ENCODE measurements around the gene ZSCAN2. TPM values are rescaled to one million over a fixed set of nuclear protein-coding genes. Genes with fewer than 3 reads are reported as not detected.

Gene ZSCAN2
- total and polyA plus RNA-seq, 2 of the 4 experiments (the other 2 are of a cell fraction): 10.4 to 18.3 TPM

DNA sequence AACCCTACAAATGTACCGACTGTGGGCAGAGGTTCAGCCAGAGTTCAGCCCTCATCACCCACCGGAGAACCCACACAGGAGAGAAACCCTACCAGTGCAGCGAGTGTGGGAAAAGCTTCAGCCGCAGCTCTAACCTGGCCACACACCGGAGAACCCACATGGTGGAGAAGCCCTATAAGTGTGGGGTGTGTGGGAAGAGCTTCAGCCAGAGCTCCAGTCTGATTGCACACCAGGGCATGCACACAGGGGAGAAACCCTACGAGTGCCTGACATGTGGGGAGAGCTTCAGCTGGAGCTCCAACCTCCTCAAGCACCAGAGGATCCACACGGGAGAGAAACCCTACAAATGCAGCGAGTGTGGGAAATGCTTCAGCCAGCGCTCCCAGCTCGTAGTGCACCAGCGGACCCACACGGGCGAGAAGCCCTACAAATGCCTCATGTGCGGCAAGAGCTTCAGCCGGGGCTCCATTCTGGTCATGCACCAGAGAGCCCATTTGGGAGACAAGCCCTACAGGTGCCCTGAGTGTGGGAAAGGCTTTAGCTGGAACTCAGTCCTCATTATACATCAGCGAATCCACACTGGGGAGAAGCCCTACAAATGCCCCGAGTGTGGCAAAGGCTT, 20.7 kb downstream of the ZSCAN2 start:
- no peak overlapping the region for H3K4me3 ChIP-seq (ENCODE audit: insufficient read depth, low read depth, low read length)
- H2AK5ac ChIP-seq (ENCODE audit: low read depth, low read length): no peak overlapping the region
- no peak overlapping the region for H2BK120ac ChIP-seq (ENCODE audit: low read depth, low read length)
- in situ Hi-C loops (cut with MboI; ENCODE audit: low sequenced_read_pairs) (no loop called here), dilution Hi-C loops (cut with HindIII; ENCODE audit: low sequenced_read_pairs, unreplicated experiment) (no loop called here), intact Hi-C loops (cut with micrococcal nuclease) (no loop called here)
- no peak overlapping the region for H4K8ac ChIP-seq (ENCODE audit: low read depth in 2 of 2, low read length in 2 of 2)
- H3K27ac ChIP-seq (ENCODE audit: insufficient read depth, low read length): no peak overlapping the region
- ChIA-PET POLR2A (ENCODE audit: unreplicated experiment) (no interaction called here), CTCF (no interaction called here)
- H3K18ac ChIP-seq (ENCODE audit: low read depth, low read length): no peak overlapping the region
- no TSS peak for BruUV-seq (replicated peaks)
- no peak for TF ChIP-seq MAZ (IDR thresholded peaks at IDR 0.05; ENCODE audit: borderline replicate concordance, low read depth, low read length)
- no peak for TF ChIP-seq SMC3 (IDR thresholded peaks at IDR 0.05; ENCODE audit: low read depth, low read length)
- TF ChIP-seq RAD21 (IDR thresholded peaks at IDR 0.05; ENCODE audit: low read length): no peak
- TF ChIP-seq, protein P1, sequence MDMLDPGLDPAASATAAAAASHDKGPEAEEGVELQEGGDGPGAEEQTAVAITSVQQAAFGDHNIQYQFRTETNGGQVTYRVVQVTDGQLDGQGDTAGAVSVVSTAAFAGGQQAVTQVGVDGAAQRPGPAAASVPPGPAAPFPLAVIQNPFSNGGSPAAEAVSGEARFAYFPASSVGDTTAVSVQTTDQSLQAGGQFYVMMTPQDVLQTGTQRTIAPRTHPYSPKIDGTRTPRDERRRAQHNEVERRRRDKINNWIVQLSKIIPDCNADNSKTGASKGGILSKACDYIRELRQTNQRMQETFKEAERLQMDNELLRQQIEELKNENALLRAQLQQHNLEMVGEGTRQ (IDR thresholded peaks at IDR 0.05; ENCODE audit: low read depth, low read length): no peak
- TF ChIP-seq BHLHE40 (IDR thresholded peaks at IDR 0.05; ENCODE audit: low read depth, low read length): no peak
- no peak for TF ChIP-seq RFX5 (IDR thresholded peaks at IDR 0.05; ENCODE audit: low read depth, low read length)
- no peak for TF ChIP-seq NFE2L2 (IDR thresholded peaks at IDR 0.05; ENCODE audit: low read depth, low read length)
- TF ChIP-seq, protein P2, sequence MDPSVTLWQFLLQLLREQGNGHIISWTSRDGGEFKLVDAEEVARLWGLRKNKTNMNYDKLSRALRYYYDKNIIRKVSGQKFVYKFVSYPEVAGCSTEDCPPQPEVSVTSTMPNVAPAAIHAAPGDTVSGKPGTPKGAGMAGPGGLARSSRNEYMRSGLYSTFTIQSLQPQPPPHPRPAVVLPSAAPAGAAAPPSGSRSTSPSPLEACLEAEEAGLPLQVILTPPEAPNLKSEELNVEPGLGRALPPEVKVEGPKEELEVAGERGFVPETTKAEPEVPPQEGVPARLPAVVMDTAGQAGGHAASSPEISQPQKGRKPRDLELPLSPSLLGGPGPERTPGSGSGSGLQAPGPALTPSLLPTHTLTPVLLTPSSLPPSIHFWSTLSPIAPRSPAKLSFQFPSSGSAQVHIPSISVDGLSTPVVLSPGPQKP (IDR thresholded peaks at IDR 0.05; ENCODE audit: borderline replicate concordance, low read depth, low read length): no peak
- TF ChIP-seq POLR2A (IDR thresholded peaks at IDR 0.05; ENCODE audit: low read depth, low read length): no peak
- TF ChIP-seq CHD1 (IDR thresholded peaks at IDR 0.05; ENCODE audit: low read depth, low read length): no peak
- no peak for TF ChIP-seq FOS (IDR thresholded peaks at IDR 0.05; ENCODE audit: low read depth, low read length)
- no peak for TF ChIP-seq MXI1 (IDR thresholded peaks at IDR 0.05; ENCODE audit: borderline replicate concordance, low read depth, low read length)
- no peak for TF ChIP-seq RCOR1 (IDR thresholded peaks at IDR 0.05; ENCODE audit: insufficient replicate concordance, low read length)
- H2AFZ ChIP-seq (replicated peaks; ENCODE audit: low read length, poor library complexity): no peak overlapping the region
- no peaks in the 10 kb centered on the region for H3K27me3 ChIP-seq (ENCODE audit: control insufficient read depth, insufficient read depth, low read length)
- no peak for ATAC-seq (ENCODE audit: low read depth)
- H3K79me1 ChIP-seq (ENCODE audit: low read depth in 1 of 2, low read length in 2 of 2): peaks cover 17 to 19% of the 10 kb centered on the region in 2 experiments
- no peak overlapping the region for H2BK5ac ChIP-seq (ENCODE audit: low read depth, low read length, poor library complexity, severe bottlenecking)
- no peaks in the 10 kb centered on the region for H3K9me1 ChIP-seq (ENCODE audit: insufficient read depth, low read length)
- no peak overlapping the region for H2BK20ac ChIP-seq (ENCODE audit: low read depth, low read length)
- H2AK9ac ChIP-seq (replicated peaks; ENCODE audit: low read depth, low read length, poor library complexity): no peak overlapping the region
- H3K14ac ChIP-seq (replicated peaks; ENCODE audit: low read depth, low read length): no peak overlapping the region
- no peak overlapping the region for H4K5ac ChIP-seq (ENCODE audit: low read depth, low read length)
- no peaks in the 10 kb centered on the region for H4K20me1 ChIP-seq (ENCODE audit: insufficient read depth, low read length)
- H3K4me2 ChIP-seq (ENCODE audit: low read depth, low read length): no peak overlapping the region
- no peak overlapping the region for H2BK15ac ChIP-seq (ENCODE audit: low read depth, low read length)
- peaks cover 34% of the 10 kb centered on the region for H3K36me3 ChIP-seq (ENCODE audit: control insufficient read depth, insufficient read depth, low read length)
- WGBS, 2 experiments (ENCODE audit: extremely low coverage in 2 of 2, insufficient read length in 1 of 2): no CpG with 5 or more reads among the region's 17 CpGs
- H3K4me1 ChIP-seq (ENCODE audit: control insufficient read depth, insufficient read depth, low read length): no peaks in the 10 kb centered on the region
- H3K4ac ChIP-seq (ENCODE audit: low read depth, low read length): no peak overlapping the region
- no peak overlapping the region for H3K23ac ChIP-seq (ENCODE audit: low read depth, low read length)
- no peak overlapping the region for H3K9ac ChIP-seq (ENCODE audit: low read depth, low read length)
- H3K56ac ChIP-seq (ENCODE audit: extremely low read depth, insufficient read depth, low read length): no peak overlapping the region
- no peak for DNase-seq
- no peak overlapping the region for H4K91ac ChIP-seq (ENCODE audit: insufficient read depth, low read depth, low read length)
- peaks cover 28% of the 10 kb centered on the region for H3K9me3 ChIP-seq (ENCODE audit: control insufficient read depth, insufficient read depth, low read length)

Data from IMR-90 (cell line).